GM12892 (cell line): Measurements from ENCODE around the gene UPF3A.

Experiments used
- POLR2A ChIP-seq: IDR thresholded peaks from 2 replicates; pipeline ENCODE4 v1.6.1; 2011; ENCODE audit warnings: low read depth, low read length, control low read depth
- POLR2AphosphoS5 ChIP-seq: IDR thresholded peaks from 2 replicates; pipeline ENCODE4 v1.6.1; 2011; ENCODE audit warnings: low read depth, low read length, control low read depth

DNA sequence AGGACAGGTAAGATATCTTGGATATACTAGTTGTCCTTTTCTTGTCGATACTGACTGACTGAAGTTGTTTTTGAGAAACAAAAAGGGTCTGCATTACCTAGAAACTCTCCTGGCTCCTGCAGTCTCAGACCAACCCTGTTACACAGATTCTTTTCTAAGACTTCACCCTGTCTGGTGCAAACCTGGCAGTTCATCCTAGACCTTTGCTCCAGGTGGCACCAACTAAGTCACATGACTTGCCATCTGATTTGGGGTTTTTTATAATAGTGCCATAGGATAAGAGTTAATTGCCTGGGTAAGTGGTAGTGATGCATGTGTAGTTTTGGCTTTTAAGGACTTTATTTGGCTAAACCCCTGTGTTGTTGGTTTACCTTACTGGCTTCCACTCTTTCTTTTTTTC lies 47.2 kb downstream of the UPF3A start:
- TF ChIP-seq POLR2A (no peak), POLR2AphosphoS5 (no peak; the same call in 1 of the 2 replicates)
